ENCODE measurements around the gene AIMP1.

Gene AIMP1

DNA sequence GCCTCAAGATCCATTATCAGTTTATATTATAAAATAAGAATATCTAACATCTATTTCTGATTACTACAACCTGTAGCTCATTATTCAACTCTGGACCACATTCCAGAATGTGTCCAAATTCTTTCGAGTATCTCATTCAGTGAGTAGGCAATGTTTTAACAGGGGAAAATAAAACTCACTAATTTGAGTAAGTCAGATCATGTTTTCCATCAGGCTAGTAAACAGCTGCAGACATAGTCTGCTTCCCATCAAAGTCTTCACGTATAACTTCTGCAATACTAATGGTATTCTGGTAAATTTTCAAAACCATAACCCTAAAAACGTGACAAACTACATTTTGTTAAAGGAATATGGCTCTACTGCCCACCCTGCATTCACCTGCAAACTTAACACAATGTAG is 32.1 kb upstream of the AIMP1 start:
- CTCF ChIA-PET: interaction anchor here (1.2 kb wide), 1 partner anchor 22 kb away, joined by 3 read pairs; no protein-coding TSS in a partner anchor
- TF ChIP-seq, protein P1, sequence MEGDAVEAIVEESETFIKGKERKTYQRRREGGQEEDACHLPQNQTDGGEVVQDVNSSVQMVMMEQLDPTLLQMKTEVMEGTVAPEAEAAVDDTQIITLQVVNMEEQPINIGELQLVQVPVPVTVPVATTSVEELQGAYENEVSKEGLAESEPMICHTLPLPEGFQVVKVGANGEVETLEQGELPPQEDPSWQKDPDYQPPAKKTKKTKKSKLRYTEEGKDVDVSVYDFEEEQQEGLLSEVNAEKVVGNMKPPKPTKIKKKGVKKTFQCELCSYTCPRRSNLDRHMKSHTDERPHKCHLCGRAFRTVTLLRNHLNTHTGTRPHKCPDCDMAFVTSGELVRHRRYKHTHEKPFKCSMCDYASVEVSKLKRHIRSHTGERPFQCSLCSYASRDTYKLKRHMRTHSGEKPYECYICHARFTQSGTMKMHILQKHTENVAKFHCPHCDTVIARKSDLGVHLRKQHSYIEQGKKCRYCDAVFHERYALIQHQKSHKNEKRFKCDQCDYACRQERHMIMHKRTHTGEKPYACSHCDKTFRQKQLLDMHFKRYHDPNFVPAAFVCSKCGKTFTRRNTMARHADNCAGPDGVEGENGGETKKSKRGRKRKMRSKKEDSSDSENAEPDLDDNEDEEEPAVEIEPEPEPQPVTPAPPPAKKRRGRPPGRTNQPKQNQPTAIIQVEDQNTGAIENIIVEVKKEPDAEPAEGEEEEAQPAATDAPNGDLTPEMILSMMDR (IDR thresholded peaks at IDR 0.05; ENCODE audit: control extremely low read depth, extremely low read depth, low read depth, missing control alignments): no peak
- no peak for DNase-seq (ENCODE audit: extremely low spot score)
- POLR2A ChIA-PET: no interaction called here

DNA sequence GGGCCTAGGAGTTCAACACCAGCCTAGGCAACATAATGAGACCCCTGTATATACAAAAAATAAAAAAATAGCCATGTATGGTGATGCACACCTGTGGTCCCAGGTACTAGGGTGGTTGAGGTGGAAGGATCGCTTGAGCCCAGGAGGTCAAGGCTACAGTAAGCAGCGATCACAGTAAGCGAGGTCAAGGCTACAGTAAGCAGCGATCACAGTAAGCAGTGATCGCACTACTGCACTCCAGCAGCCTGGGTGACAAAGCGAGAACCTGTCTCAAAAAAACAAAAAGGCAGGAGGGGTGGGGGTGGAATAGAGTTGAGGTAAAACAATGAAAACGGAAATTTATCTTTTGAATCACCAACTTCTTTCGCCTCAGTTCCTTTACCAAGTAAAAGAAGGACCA is 29.7 kb upstream of the AIMP1 start:
- CTCF ChIA-PET: no interaction called here
- TF ChIP-seq, protein P1 (IDR thresholded peaks at IDR 0.05; ENCODE audit: control extremely low read depth, extremely low read depth, low read depth, missing control alignments): no peak
- no peak for DNase-seq (ENCODE audit: extremely low spot score)
- POLR2A ChIA-PET: no interaction called here

DNA sequence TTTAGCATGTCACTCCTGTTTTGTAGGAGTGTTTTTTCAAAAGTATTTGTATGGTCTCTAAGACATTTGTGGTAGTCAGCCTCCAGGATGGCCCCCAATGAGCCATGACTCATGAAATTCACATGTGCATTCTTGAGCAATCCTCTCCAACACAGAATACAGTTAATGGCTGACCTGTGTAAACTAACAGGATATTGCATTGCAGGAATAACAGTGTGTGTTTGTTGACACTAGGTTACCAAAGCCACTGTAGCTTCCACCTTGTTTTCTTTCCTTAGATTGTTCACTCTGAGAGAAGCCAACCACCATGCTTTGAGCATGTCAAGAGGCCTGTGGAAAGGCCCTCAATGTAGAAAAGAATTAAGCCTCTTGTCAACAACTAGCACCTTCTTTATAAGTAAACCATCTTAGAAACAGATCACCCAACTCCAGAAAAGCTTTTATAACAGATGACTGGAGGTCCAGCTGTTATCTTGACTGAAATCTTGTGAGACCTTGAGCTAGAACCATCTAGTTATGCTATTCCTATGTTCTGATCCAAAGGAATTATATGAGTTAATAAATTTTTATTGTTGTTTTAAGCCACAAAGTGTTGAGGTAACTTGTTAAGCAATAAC is 28.9 kb upstream of the AIMP1 start:
- ChIA-PET CTCF (no interaction called here), POLR2A (no interaction called here)
- no peak for DNase-seq (ENCODE audit: extremely low spot score)
- TF ChIP-seq, protein P1 (IDR thresholded peaks at IDR 0.05; ENCODE audit: control extremely low read depth, extremely low read depth, low read depth, missing control alignments): no peak

DNA sequence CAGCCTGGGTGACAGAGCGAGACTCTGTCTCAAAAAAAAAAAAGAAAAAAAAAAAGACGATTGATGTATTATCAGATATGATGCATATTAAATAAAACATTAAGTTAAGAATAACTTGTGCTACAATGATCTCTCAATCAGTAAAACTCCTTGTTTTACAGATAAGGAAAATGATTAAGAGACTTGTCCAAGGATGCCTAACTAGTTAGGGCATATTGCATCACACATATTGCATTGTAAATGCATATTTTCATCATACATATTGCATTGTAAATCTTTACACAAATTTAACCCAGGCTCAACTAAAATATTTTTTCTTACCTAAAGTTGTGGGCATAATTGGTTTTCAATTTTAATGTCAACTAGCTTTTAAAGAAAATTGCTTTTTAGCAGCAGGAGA is 26.6 kb upstream of the AIMP1 start:
- POLR2A ChIA-PET: no interaction called here

DNA sequence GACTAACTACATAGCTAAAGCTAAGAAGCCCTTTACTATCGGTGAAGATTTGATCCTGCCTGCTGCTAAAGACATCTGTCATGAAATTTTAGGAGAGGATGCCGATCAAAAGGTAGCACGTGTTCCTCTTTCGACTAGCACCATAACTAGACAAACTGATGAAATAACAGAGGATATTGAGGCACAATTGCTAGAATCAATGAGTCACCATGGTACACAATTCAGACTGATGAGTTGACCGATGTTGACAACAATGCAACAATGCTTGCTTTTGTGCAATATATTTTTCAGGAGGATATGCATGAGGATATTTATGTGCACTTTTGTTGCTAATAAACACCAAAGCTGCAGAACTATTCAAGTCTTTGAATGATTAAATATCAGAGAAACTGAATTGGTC is 24.7 kb upstream of the AIMP1 start:
- TF ChIP-seq, protein P1 (IDR thresholded peaks at IDR 0.05; ENCODE audit: control extremely low read depth, extremely low read depth, low read depth, missing control alignments): no peak
- no peak for DNase-seq (ENCODE audit: extremely low spot score)
- CTCF ChIA-PET: interaction anchor here (1.3 to 1.8 kb wide), 3 partner anchors 10 to 16 kb away, joined by 3 to 7 read pairs (median 5); no protein-coding TSS in a partner anchor
- POLR2A ChIA-PET: no interaction called here

More for the DNA sequence above, 26.6 kb upstream of the AIMP1 start:
- TF ChIP-seq, protein P1 (IDR thresholded peaks at IDR 0.05; ENCODE audit: control extremely low read depth, extremely low read depth, low read depth, missing control alignments): no peak
- DNase-seq (ENCODE audit: extremely low spot score): no peak
- CTCF ChIA-PET: no interaction called here

DNA sequence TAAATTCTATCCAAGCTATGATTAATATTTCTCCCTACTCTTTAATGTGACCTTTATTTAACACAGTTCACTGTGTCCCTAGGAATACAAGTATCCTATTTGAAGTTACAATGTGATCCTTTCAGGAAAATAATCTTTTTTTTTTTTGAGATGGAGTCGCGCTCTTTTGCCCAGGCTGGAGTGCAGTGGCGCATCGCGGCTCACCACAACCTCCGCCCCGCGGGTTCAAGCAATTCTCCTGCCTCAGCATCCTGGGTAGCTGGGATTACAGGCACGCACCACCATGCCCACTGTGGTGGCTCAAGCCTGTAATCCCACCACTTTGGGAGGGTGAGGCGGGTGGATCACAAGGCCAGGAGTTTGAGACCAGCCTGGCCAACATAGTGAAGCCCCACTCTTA is 22.3 kb upstream of the AIMP1 start:
- no peak for DNase-seq (ENCODE audit: extremely low spot score)
- POLR2A ChIA-PET: no interaction called here
- CTCF ChIA-PET: interaction anchor here (1.1 kb wide), 1 partner anchor 27 kb away, joined by 3 read pairs; no protein-coding TSS in a partner anchor
- TF ChIP-seq, protein P1 (IDR thresholded peaks at IDR 0.05; ENCODE audit: control extremely low read depth, extremely low read depth, low read depth, missing control alignments): no peak
